AG10803 (cell line): Measurements from ENCODE around the gene CENPP.

Source experiments
- DNase-seq: peaks from one replicate; pipeline ENCODE4 v3.0.0; 2010; ENCODE audit warnings: low read depth
- H3K4me3 ChIP-seq: 2 replicates; pipeline ENCODE4 v1.5.1; 2011; ENCODE audit warnings: mild to moderate bottlenecking, low read length, control low read depth
- CTCF ChIP-seq: conservative IDR thresholded peaks from 2 replicates; pipeline ENCODE4 v1.5.1; 2011; ENCODE audit warnings: mild to moderate bottlenecking, low read length, control low read depth, inconsistent platforms

The CENPP gene

DNA sequence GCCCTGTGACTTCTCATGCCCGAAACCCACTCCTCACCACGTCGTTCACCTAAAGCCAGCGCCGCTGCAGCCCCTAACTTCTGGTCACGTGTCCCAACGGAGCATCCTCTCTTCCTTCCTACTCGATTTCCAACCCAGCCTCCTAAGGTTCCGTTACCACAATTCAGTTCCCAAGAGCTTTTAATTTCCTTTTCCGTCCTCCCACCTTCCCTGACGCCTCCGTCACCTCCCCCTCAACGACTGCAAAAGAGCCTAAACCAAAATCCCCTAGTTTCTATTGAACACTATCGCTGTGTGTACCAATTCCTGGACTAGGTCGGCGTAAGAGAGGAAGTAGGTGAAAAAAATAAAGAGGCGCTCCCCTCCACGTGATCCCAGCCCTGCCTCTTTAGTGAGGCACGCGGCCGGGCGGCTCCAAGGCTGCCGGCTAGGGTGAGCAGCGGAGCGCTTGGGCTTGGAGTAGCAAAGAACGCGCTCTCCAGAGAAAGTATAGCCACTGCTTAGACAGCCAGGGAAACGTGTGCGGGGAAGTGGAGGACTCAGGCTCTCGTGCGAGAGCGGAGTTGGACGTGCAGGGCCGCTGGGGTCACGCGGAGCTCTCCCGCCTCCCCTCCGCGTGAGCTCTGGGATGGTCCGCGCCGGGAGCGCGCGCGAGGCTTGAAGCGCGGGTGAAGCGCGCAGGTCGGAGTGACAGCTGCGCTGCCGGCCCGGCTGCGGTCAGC, at the start of gene CENPP, which contains the start of gene NOL8:
CENPP (plus strand) TSS at position 685 of the 722 bp plus-strand sequence.
NOL8 (minus strand) TSS at position 82 of the 722 bp plus-strand sequence. CDS start 1,189 bp downstream, outside the sequence.
- peak within 1 kb of the TSS; percentile 94 for H3K4me3 ChIP-seq
- peak; percentile 86 for DNase-seq
- no peak for TF ChIP-seq CTCF

- H3K4me3 ChIP-seq: no peak overlapping the region
- TF ChIP-seq CTCF: no peak
- no peak for DNase-seq
These were observed 49.3 kb upstream of the CENPP start for GRCh38 chr9:92276331-92277032.

DNA sequence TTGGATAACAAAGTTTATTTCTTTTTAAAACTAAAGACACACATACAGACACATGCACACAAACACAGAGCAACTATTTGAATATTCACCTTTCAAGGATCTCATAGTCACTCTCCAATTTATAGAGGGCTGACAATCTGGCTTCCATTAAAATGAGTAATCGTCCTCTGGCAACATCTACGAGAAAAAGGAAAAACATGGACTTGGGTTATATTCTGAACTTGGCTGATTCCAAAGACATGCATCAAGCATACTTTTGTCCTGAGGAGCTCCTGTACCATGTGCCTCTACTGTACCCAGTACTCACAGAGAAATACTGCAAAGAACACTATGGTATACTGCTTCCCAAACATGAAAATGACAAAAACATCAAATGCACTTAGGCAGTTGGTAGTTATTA, 47.6 kb upstream of the CENPP start:
- no peak for TF ChIP-seq CTCF
- peak; percentile 81 for DNase-seq
- H3K4me3 ChIP-seq: no peak overlapping the region

GRCh38 chr9:92279302-92279701, 46.5 kb upstream of the CENPP start:
- no peak for DNase-seq
- H3K4me3 ChIP-seq: no peak overlapping the region
- no peak for TF ChIP-seq CTCF

GRCh38 chr9:92289708-92290390, 35.9 kb upstream of the CENPP start:
- H3K4me3 ChIP-seq: no peak overlapping the region
- no peak for TF ChIP-seq CTCF
- DNase-seq: peak; percentile 85

- no peak for TF ChIP-seq CTCF
- no peak overlapping the region for H3K4me3 ChIP-seq
- DNase-seq: no peak
These were observed 34.8 kb upstream of the CENPP start for GRCh38 chr9:92290785-92291429.
